K562 (cell line): Measurements from ENCODE around the gene ST3GAL5. TPM values are rescaled to one million over a fixed set of nuclear protein-coding genes. Genes with fewer than 3 reads are reported as not detected.

Experiments
- CTCF ChIP-seq, 3 experiments: IDR thresholded peaks in 2 of 3; conservative IDR thresholded peaks in 1 of 3; 2 replicates each; pipeline ENCODE4 v1.5.1; 2011 to 2012; ENCODE audit warnings: low read length in 3 of 3, mild to moderate bottlenecking in 3 of 3, control low read depth in 2 of 3, improper control_type of control experiment in 1 of 3, inconsistent platforms in 1 of 3, low read depth in 1 of 3, mixed read lengths in 1 of 3, moderate library complexity in 1 of 3; ENCODE audit not compliant: insufficient read depth in 2 of 3
- MAFK ChIP-seq: IDR thresholded peaks from 2 replicates; pipeline ENCODE4 v1.6.1; 2011; ENCODE audit warnings: low read length, improper control_type of control experiment
- PHF21A ChIP-seq: fragments of 450-650 bp; IDR thresholded peaks from 2 replicates; pipeline ENCODE4 v1.6.1; 2017; ENCODE audit warnings: low read depth, borderline replicate concordance
- PKNOX1 ChIP-seq: fragments of 450-650 bp; IDR thresholded peaks from 2 replicates; pipeline ENCODE4 v1.6.1; 2016
- RBM25 ChIP-seq: fragments of 200-400 bp; formaldehyde crosslinking; IDR thresholded peaks from 2 replicates; pipeline ENCODE4 v1.6.1; 2018; ENCODE audit warnings: low read length, low read depth, moderate library complexity; ENCODE audit not compliant: severe bottlenecking
- RFX7 ChIP-seq: fragments of 250-450 bp; sonication (Bioruptor Pico); IDR thresholded peaks from 2 replicates; pipeline ENCODE4 v1.5.1; 2021; ENCODE audit warnings: mild to moderate bottlenecking
- RREB1 ChIP-seq: fragments of 250-450 bp; sonication (Bioruptor Pico); IDR thresholded peaks from 2 replicates; pipeline ENCODE4 v1.4.0; 2020
- SMC3 ChIP-seq: conservative IDR thresholded peaks from 2 replicates; pipeline ENCODE4 v1.6.1; 2011; ENCODE audit warnings: low read depth, low read length, improper control_type of control experiment; ENCODE audit not compliant: insufficient read depth
- ZNF12 ChIP-seq: sonication (generic); formaldehyde crosslinking; IDR thresholded peaks from 2 replicates; pipeline ENCODE4 v1.4.0; 2020; ENCODE audit warnings: mild to moderate bottlenecking, missing genetic modification reagents
- ZNF41 ChIP-seq: fragments of 250-450 bp; sonication (Bioruptor Pico); conservative IDR thresholded peaks from 2 replicates; pipeline ENCODE4 v1.4.0; 2020; ENCODE audit warnings: mild to moderate bottlenecking
- ZNF655 ChIP-seq: fragments of 250-450 bp; sonication (Bioruptor Pico); IDR thresholded peaks from 2 replicates; pipeline ENCODE4 v1.5.0; 2021
- polyA plus RNA-seq, 8 experiments: library from polyadenylated mRNA; depleted of rRNA in 4 of 8; stranded (reverse) in 5 of 8; unstranded in 3 of 8; fragments of >200 nt; fragmentation: Nextera tagmentation in 2 of 8; fragmentation: Illumina TruSeq in 1 of 8; extraction: Ambion mirVana in 2 of 8; extraction: Trizol in 1 of 8; gene quantifications; 2 replicates each; pipeline versions ENCODE4 v1.2.1 to v1.2.3, GENCODE V29; 2011 to 2014; ENCODE audit warnings: inconsistent platforms in 1 of 8, missing spikeins in 1 of 8
- total RNA-seq, 7 experiments: library from RNA; depleted of rRNA in 6 of 7; stranded (reverse); fragments of >200 nt in 6 of 7; fragmentation: Illumina TruSeq in 2 of 7; extraction: Trizol in 2 of 7; gene quantifications; 2 replicates each; pipeline versions ENCODE4 v1.2.1 to v1.2.3, GENCODE V29; 2011 to 2021; ENCODE audit warnings: low replicate concordance in 1 of 7
- TF ChIP-seq, protein P1 (sequence below), 2 experiments: fragments of 450-650 bp in 1 of 2; sonication (generic) in 1 of 2; formaldehyde crosslinking in 1 of 2; IDR thresholded peaks in 1 of 2; conservative IDR thresholded peaks in 1 of 2; 2 replicates each; pipeline versions ENCODE4 v1.6.1 to v1.8.1; 2016 to 2023; ENCODE audit warnings: mild to moderate bottlenecking in 2 of 2, moderate library complexity in 2 of 2, inconsistent platforms in 1 of 2, missing genetic modification reagents in 1 of 2

The ST3GAL5 gene
- total and polyA plus RNA-seq, 9 of the 15 experiments (the other 6 are each of a cell fraction or from before 2014, with no cell fraction given) = 1.6 to 10.0 (median 4.2) TPM

DNA sequence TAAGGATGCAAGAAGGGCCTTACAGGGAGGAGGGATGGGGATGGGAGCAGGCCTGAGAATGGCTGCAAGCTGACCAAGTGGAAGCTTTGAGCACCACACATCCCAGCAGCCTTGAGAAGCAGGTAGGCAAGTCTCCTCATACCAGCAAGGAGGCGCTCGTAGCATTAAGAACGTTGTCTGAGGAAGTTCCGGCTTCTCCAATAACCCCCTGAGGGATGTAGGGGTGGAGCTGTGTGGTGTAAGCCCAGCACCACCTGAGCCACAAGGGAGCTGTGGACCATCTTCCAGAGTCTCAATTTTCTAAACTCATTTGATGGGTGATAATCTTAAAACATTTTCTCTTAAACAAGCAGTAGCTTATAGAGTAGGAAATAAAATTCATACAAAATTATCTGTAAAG, 50.6 kb downstream of the ST3GAL5 start (continued):
- TF ChIP-seq RREB1 (CRISPR knock-in tag) (no peak), SMC3 (0 out of 2 replicates have a peak, but pooled peaks have one; percentile 15), CTCF (IDR thresholded peaks at IDR 0.05 in 2 of 3, conservative IDR thresholded peaks at IDR 0.05 in 1 of 3; ENCODE audit: insufficient read depth in 2 of 3, low read depth in 1 of 3, low read length in 3 of 3) (peak; percentile 24 to 47 (median 46); a peak in 5 of 6 replicates), ZNF12 (CRISPR knock-in tag) (no peak), ZNF41 (peak; percentile 97), PKNOX1 (no peak), MAFK (no peak), PHF21A (no peak), RFX7 (CRISPR knock-in tag) (no peak), RBM25 (no peak), ZNF655 (CRISPR knock-in tag) (no peak)
- TF ChIP-seq, protein P1, sequence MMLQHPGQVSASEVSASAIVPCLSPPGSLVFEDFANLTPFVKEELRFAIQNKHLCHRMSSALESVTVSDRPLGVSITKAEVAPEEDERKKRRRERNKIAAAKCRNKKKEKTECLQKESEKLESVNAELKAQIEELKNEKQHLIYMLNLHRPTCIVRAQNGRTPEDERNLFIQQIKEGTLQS (IDR thresholded peaks at IDR 0.05) = no peak
- TF ChIP-seq, protein P1 (CRISPR knock-in tag; conservative IDR thresholded peaks at IDR 0.05) = no peak
